ENCODE data around the gene RPS6KA2. TPM values are rescaled to one million over a fixed set of nuclear protein-coding genes. Genes with fewer than 3 reads are reported as not detected.

RPS6KA2 gene
- total RNA-seq, 4 donors from 2014 or later: 12.1 to 116 (median 26.4) TPM

DNA sequence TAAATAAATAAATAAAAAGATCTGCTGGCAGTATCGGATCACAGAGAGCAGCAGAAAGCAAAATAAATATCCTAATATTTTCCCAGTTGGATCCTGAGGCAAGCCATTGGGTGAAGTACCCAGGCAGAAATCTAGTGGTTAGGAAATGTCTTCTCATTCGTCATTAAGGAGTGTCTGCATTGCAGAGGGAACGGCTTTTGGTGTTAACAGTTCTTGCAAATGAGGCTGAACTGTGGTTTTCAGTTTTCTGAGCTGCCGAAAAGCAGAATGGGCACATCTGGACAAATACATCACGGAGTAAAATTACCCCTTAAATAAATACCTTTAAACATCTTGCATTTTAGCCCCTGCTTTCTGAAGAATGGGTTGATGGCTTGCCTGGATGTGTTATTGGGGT is 162.1 kb downstream of the RPS6KA2 start:
- H3K4me1 ChIP-seq: no peaks in the 10 kb centered on the region
- H3K36me3 ChIP-seq: no peaks in the 10 kb centered on the region
- H3K27me3 ChIP-seq: no peaks in the 10 kb centered on the region
- TF ChIP-seq, protein P1, sequence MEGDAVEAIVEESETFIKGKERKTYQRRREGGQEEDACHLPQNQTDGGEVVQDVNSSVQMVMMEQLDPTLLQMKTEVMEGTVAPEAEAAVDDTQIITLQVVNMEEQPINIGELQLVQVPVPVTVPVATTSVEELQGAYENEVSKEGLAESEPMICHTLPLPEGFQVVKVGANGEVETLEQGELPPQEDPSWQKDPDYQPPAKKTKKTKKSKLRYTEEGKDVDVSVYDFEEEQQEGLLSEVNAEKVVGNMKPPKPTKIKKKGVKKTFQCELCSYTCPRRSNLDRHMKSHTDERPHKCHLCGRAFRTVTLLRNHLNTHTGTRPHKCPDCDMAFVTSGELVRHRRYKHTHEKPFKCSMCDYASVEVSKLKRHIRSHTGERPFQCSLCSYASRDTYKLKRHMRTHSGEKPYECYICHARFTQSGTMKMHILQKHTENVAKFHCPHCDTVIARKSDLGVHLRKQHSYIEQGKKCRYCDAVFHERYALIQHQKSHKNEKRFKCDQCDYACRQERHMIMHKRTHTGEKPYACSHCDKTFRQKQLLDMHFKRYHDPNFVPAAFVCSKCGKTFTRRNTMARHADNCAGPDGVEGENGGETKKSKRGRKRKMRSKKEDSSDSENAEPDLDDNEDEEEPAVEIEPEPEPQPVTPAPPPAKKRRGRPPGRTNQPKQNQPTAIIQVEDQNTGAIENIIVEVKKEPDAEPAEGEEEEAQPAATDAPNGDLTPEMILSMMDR (IDR thresholded peaks at IDR 0.05): no peak
- TF ChIP-seq POLR2A (IDR thresholded peaks at IDR 0.05): no peak
- H3K27ac ChIP-seq: no peak overlapping the region
- H3K9me3 ChIP-seq: no peaks in the 10 kb centered on the region
- DNase-seq: no peak
- no peak overlapping the region for H3K4me3 ChIP-seq

DNA sequence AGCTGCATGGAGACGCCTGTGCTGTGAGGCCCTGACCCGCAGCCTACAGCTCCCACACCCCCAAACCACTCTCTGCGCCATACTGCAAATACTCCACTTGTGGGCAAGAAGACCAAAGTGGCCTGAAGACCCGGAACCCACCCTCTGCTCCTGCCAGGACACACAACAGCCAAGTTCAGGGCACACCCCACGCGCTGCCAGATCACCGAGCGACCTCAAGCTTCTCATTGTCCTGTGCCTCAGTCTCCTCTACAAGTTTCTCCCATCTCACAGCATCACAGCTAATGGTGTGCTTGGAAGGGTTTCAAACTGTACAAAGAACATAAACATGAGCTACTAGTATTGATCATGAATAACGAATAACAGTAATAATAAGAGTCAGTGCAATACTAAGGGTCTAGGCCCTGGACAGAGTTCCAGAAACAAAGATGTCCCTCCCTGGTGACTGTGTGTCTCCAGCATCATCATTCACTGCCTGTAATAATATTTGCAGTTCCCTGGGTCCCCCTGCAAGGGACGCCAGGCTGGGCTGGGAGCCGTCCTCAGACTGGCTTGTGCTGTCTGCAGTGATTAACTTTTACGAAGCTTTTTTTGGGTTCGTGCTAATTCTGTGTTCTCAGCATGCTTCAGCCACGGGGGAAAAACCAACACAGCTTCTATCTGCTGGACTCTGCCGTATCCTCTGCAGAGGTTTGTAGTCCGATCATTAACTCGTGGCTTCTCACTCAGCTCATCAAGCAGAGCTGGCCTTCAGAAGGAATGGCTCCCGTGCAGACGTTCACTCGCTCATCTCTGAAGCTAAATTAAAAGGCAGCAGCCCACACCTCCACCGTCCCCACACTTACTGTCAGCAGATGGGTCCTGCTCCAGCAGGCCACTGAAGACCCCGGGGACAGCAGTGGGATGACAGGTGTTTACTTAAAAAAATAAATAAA is 162.7 kb downstream of the RPS6KA2 start:
- TF ChIP-seq, protein P1 (IDR thresholded peaks at IDR 0.05): no peak
- TF ChIP-seq POLR2A (IDR thresholded peaks at IDR 0.05): no peak
- Histone ChIP-seq H3K27ac (no peak overlapping the region), H3K36me3 (no peaks in the 10 kb centered on the region), H3K4me3 (no peak overlapping the region), H3K9me3 (no peaks in the 10 kb centered on the region), H3K27me3 (no peaks in the 10 kb centered on the region), H3K4me1 (no peaks in the 10 kb centered on the region)
- DNase-seq: no peak

DNA sequence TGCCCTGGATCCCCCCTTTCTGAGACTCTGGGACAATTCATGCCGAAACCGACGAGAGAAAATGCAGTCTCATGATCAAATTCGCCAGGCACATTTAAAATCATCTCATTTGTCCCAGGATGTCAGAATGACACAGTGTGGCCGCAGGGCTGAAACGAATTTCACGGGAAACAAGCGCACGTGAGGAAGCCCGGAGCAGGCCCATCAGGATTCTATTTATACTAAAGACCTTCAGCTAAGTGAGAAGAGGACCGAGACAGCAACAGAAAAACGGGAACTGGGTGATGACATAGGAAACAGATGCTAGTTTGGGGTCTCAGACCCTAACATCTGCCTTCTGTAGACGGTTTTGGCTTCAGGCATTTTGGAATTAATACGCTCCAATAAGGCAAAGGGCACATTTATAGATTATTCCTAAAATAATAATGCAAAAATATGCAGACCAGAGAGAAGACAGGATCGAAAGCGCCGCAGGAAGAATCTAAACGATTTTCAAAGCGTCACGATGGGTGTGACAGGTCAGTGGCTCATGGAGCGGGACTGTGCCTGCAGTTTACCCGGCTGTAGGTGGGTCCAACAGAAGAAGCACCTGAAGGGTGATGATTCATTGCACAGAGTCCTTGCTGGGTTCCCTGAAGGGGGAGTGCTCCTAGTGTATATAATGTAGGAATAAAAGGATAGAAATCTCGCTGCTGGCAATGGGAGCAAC is 163.5 kb downstream of the RPS6KA2 start:
- no peak overlapping the region for H3K4me3 ChIP-seq
- H3K27me3 ChIP-seq: no peaks in the 10 kb centered on the region
- no peaks in the 10 kb centered on the region for H3K36me3 ChIP-seq
- H3K27ac ChIP-seq: no peak overlapping the region
- no peak for DNase-seq
- H3K9me3 ChIP-seq: no peaks in the 10 kb centered on the region
- H3K4me1 ChIP-seq: no peaks in the 10 kb centered on the region
- TF ChIP-seq, protein P1 (IDR thresholded peaks at IDR 0.05): no peak
- no peak for TF ChIP-seq POLR2A (IDR thresholded peaks at IDR 0.05)

DNA sequence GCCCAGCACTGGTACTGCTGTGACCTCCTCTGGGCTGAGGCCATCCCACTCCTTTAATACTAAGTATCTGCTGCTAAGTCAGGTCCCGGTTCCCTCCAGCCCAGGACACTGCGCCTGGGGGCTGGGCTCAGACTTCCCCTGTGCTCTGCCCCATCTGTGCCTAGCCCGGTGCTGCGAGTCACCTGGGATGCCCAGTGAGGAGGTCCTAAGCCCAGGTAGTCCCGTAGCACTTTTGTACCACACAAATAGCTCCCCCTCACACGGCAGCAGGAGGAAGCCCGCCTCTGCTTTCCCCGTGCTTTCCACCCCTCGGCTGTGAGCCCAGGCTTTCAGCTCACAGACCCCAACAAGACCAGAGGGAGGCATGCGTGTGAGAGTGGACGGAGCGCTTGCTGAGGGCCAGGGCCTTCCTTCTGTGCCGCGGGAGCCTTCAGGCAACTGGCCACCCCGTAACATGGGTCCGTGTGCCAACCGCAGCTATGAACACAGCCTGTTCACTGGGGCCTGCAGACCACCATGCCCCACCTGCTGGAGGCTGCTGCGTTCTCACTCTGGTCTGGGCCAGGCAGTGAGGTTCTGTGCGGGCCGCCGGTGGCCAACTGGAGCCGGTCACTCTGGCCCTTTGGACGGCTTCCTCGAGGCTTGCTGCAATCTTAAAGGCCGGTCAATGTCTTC is 164.5 kb downstream of the RPS6KA2 start:
- Histone ChIP-seq H3K36me3 (no peaks in the 10 kb centered on the region), H3K4me3 (no peak overlapping the region)
- TF ChIP-seq, protein P1 (IDR thresholded peaks at IDR 0.05): no peak
- no peak for TF ChIP-seq POLR2A (IDR thresholded peaks at IDR 0.05)

DNA sequence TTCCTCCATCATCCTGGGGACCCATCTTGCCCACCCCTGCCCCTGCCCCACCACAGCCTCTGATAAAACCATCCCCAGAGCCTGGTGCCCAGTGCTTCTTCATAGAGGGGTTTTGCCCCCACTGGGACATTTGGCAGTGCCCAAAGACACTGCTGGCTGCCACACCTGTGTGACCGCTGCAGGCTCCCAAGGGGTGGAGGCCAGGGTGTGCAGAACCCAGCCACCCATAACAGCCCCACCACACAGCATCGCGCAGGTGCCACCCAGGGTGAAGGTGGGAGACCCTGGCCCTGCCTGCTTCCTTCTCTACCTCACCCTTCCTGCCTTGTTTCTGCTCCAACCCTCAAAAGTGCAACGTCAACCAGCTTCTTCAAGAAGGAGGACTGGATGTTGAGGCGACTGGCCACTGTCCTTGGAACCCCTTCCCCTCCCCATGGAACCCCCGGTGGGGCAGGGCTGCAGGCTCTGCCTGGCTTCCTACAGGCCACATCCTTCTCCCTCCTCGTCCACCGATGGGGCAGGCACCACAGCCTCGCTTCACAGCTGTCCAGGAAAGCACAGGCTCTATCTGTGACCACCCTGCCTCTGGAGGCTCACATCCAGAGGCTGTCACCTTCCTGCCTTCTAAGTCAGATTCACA is 165.1 kb downstream of the RPS6KA2 start:
- Histone ChIP-seq H3K4me1 (no peaks in the 10 kb centered on the region), H3K9me3 (no peaks in the 10 kb centered on the region), H3K36me3 (no peaks in the 10 kb centered on the region), H3K27me3 (no peaks in the 10 kb centered on the region), H3K4me3 (no peak overlapping the region), H3K27ac (no peak overlapping the region)
- DNase-seq: peak in 2 of 3 donors; percentile 39 to 44
- TF ChIP-seq POLR2A (IDR thresholded peaks at IDR 0.05): no peak
- TF ChIP-seq, protein P1 (IDR thresholded peaks at IDR 0.05): no peak

More for the DNA sequence above, 164.5 kb downstream of the RPS6KA2 start:
- no peak overlapping the region for H3K27ac ChIP-seq
- no peaks in the 10 kb centered on the region for H3K9me3 ChIP-seq
- DNase-seq: peak in 1 of 3 donors; percentile 35
- H3K4me1 ChIP-seq: no peaks in the 10 kb centered on the region
- no peaks in the 10 kb centered on the region for H3K27me3 ChIP-seq

Data from Peyer's patch (tissue), 4 donors.